Measurements from ENCODE around the gene NECAP2.
"Not testable (repeated sequence)": the region's sequence is repeated elsewhere in the genome, so short reads cannot be mapped to it uniquely, and the experiment has no call there.

Gene NECAP2

DNA sequence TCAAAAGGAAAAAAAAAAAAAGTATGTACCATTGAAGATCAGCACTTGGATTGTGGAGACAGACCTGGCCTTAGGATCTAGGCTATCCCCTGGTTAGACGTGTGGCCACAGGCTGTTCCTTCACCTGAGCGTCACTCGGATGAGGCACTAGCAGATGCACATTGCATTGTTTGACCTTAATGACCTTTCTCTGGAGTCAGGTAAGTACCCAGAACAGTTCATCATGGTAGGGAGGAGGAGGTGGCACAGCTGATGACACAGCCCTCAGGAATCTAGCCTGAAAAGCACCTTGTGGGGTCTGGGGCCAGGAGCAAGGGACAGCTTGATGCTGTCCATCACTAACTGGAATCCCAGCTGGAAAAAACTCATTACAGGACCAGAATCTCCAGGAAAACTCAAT, 21.2 kb downstream of the NECAP2 start:
- no peak for DNase-seq (ENCODE audit: low read depth)

DNA sequence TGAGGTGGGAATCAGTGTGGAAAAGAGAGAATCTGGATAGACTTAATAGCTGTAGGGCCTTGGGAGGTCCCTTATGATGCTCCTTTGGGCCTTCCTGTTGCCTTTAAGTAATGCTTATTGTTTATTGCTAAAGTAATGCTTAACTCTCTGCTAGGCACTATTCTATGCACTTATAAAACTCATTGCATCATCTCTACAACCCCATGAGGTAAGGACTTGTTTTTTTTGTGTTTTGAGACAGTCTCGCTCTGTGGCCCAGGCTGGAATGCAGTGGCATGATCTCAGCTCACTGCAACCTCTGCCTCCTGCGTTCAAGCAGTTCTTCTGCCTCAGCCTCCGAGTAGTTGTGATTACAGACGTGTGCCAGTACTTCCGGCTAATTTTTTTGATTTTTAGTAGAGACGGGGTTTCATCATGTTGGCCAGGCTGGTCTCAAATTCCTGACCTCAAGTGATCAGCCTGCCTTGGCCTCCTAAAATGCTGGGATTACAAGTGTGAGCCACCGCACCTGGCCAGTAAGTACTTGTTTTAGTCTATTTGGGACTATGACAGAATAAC, 22.3 kb downstream of the NECAP2 start:
- DNase-seq (ENCODE audit: low read depth) = no peak

DNA sequence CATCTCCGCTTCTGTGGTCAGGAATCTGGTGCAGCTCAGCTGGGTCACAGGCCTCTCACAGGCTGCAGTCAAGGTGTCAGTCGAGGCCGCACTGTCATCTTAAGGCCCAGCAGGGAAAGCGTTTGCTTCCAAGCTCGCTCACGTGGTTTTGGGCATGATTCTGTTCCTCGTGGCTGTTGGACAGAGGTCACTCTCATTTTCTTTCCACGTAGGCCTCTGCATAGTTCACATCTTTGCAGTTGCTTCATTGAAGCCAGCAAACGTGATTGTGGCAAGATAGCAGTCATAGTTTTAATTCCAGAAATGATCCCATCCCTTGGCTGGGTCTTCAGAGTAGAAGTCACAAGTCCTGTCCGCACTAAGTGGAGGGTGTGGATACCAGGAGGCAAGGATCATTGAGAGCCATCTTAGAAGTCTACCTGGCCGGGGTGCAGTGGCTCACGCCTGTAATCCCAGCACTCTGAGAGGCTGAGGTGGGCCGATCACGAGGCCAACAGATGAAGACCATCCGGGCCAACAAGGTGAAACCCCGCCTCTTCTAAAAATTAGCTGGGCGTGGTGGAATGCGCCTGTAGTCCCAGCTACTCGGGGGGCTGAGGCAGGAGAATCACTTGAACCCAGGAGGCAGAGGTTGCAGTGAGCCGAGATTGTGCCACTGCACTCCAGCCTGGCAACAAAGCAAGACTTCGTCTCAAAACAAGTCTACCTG, 24.5 kb downstream of the NECAP2 start:
- DNase-seq (ENCODE audit: low read depth) = no peak

DNA sequence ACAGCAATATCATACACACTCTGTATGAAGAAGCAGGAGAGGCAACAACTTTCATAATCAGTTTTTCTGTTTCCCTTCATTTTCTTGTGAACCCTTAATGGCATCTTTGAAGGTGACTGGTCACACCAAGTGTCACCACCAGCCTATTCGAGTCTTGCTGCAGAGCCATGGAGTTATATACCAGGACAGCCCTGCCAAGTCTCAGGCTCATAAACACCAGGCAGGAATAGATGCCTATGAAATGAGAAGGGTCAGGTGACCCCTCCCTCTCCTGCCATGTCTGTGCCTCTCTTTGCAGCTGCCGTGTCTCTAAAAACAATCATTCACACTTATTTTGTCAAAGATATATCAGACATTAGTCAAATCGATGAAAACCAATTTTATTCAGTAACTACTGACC, 28.0 kb downstream of the NECAP2 start:
- DNase-seq (ENCODE audit: low read depth) = no peak

DNA sequence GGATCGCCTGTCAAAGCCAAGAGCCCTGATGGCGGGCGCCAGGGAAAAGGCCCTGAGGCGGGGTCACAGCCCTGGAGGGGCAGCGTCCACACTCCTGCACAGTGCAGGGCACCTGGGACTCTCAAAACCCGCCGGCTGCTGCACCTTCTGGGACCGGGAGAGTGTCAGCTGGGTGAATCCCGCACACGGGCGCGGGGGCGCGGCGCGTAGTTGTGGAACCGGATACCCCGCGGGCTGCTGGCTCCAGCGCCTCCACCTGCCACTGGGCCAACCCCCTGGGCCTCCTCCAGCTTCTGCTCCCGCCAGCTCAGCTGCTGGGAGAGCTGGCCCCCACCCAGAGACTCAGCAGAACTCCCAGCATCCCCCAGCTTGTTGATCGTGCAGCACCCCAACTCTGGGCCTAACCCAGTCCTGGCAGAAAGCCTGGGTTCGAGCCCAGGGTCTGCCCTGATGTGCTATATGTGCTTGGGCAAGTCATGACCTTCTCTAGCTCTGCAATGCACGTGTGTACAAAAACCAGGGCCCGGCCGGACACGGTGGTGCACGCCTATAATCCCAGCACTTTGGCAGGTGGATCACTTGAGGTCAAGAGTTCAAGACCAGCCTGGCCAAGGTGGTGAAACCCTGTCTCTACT, 33.8 kb downstream of the NECAP2 start:
- no peak for DNase-seq (ENCODE audit: low read depth)

DNA sequence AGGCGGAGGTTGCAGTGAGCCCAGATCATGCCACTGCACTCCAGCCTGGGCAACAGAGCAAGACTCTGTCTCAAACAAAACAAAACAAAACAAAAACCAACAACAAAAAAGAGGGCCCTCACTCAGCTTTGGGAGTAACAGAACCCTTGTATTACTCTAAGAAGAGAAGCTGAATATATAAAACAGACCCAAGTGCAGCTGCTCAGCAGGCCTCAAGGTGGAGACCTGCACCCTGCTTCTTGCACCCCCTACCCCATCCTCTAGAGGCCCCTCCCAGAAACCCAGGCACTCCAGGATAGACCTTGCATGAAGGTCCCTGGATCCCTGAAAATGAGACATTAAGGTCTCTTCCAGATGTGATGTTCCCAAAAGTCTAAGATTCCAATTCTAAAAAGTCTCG, 34.4 kb downstream of the NECAP2 start:
- DNase-seq (ENCODE audit: low read depth) = not testable (repeated sequence)

DNA sequence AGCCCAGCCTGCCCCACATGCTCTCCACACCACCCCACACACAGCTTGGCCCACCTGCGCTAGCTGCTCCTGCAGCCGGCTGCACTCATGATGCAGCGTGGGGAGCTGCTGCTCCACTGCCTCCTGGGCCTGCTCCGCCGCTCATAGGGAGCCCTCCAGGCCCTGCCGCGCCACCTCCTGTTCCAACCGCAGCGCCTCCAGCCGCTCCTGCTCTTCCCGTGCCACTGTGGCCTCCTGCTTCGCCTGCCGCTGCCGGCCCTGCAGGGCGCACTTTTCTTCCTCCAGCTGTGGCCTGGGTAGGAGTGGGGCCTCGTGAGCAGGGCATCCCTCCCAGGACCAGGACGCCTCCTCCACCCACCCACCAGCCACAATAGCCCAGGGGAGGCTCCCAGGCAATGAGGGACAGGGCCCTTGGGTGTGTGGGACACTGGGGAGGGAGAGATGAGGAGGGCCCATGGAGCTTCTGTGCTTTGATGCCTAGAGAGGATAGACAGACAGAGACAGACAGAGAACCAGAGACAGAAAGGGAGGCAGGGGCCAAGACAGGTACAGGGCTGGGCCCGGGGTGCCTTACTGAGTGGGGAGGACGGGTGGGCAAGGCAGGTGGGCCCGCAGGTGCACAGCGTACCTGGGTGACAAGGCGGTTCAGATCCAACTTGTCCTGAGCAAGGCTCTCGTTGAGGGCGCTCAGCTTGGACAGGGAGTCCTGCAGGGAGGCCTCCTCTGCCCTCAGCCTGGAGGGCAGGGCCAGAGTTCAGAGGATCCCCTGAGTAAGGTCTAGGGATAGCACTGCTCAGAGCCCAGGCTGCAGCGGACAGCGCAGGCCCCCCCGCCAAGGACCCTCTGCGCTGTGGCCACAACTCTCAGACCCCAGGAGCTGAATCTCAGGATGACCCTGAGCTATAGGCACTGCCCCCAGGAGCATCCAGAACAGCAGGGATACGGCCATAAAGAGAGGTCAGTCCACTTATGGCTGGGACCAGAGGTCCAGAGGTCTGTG, 35.5 kb downstream of the NECAP2 start:
- not testable (repeated sequence) for DNase-seq (ENCODE audit: low read depth)

DNA sequence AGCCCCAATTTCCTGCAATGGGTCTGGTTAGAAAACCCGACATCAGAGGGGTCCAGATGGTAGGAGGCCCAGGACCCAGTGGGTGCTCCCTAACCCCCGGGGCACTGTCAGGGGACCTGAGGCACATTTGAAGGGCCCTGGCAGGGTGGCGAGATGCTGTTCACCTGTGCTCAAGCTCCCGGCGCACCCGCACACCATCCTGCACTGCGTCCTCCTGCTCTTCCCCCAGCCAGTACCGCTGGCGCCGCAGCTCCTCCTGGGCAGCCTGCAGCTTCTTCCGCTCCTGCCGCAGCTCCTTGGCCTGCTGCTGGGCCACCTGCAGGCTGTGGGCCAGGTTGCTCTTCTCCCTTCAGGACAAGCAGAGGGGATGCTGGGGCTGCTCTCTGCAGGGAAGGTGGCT, 37.6 kb downstream of the NECAP2 start:
- DNase-seq (ENCODE audit: low read depth) = no peak

DNA sequence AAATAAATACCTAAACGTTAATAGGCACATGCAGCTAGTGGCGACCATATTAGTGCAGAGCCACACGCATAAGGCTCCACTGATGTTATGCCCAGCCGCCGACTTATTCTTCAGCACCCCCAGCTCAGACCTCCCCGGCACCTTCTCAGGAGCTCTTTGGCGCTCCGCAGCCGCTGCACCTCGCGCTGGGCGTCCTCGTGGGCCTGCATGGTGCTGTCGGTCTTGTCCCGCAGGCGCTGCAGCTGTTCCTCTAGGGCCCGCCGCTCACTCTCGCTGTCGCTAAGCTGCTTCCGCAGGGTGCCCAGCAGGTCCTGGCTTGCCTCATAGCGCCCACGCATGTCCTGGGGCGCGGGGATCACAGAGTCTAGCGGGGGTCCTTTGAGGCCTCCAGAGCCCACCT, 42.6 kb downstream of the NECAP2 start:
- not testable (repeated sequence) for DNase-seq (ENCODE audit: low read depth)

DNA sequence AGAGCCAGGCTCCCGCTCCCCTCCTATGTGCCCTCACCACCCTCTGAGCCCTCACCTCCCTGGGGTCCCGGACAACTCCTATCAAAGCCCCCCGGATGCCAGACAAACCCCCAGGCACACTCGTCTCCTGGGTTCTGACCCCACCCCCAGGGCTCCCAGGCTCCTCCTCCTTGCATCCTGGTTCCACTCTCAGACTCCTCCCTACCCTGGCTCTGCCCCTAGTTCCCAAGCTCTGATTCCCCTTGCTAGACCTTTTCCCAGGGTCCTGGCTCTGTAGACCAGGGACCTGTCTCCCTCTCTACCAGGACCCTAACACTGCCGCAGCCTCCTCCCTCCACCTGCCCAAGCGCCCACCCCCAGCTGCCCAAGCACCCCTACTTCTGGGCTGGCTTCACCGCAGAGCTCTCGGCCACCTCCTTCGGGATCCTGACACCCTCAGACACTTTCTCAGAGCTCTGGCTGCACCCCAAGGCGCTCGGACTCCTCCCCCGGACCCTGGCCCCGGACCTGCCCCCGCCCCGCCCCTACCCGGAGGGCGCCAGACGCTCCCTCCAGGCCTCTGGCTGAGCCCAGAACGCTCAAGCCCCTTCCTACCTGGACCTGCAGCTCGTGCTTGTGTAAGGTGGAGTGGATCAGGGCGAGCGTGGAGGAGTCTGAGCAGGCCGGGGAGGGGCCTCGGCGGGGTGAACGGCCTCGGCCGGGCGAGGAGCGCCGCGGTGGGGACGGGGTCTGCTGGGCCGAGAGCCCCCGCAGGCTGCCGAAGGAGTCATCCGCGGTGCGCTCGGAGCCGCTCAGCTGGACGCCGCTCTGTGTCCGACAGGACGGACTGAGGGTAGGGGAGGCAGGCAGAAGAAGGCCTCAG, 43.3 kb downstream of the NECAP2 start:
- DNase-seq (ENCODE audit: low read depth) = not testable (repeated sequence)

DNA sequence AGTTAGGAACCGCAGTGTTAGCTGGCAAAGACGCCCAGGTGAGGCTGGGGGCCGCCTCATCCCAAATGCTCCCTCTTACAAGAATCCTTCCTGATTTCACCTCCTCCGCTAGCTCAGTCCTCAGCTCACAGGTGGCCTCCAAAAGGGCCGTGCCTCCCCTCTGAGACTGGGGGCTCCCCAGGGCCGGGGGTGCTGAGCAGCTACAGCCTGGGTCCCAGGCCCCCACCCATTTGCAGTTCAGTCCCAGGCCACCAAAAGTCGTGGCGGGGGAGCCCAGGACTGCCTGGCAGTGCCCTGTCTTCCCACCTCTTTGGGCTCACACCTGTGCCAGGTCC, 43.9 kb downstream of the NECAP2 start:
- no peak for DNase-seq (ENCODE audit: low read depth)

DNA sequence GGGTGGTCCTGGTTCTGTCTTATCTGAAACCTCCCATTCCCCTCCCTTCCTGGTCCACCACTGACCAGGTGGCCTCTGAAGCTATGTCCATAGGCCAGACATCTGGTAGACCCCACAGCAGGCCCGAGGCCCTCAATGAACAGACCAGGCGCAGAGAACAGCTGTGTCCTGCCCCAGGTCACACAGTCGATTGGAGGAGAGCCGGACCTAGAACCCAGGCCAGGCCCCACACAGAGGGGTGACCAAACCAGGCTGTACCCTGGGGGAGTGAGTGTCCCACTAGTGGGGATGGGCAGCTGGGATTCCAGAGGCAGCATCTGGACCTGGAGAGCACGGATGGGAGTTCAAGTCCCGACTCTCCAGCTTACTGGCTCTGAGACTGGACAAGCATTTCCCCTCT, 44.4 kb downstream of the NECAP2 start:
- DNase-seq (ENCODE audit: low read depth) = no peak

DNA sequence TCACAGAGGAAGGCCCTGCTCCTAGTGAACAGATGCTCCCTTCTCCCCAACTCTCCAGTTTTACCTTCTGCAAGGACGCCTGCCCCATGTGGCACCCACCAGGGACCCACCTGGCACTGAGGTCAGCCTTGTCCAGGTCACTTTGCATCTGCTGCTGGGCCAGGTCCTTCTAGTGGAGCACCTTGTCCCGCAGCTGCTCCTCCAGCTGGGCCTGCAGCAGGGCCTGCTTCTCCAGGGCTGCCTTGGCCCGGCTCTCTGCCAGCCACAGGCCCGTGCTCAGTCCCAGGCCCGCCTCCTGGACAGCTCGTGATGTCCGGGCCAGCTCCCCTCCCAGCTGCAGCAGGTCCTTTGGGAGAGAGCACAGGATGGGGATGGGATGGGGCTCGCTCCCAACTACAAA, 45.8 kb downstream of the NECAP2 start:
- DNase-seq (ENCODE audit: low read depth) = not testable (repeated sequence)

DNA sequence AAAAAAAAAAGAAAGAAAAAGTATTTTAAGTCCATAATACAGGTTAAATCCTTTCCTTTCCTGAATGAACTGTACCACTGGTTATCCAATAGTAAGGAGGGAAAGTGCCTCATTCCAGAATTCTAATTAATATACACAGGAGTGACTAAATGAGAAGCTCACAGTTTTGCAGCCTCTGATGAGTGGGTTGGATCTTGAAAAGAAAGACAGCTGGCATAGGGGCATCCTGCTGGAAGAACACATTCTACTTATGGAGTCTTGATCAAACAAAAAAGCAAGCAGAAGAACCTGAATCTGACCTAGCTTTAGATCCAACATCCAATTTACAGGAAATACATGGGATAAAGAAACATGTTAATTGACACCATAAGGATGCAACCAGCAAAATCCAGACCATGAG, 46.5 kb downstream of the NECAP2 start:
- not testable (repeated sequence) for DNase-seq (ENCODE audit: low read depth)

DNA sequence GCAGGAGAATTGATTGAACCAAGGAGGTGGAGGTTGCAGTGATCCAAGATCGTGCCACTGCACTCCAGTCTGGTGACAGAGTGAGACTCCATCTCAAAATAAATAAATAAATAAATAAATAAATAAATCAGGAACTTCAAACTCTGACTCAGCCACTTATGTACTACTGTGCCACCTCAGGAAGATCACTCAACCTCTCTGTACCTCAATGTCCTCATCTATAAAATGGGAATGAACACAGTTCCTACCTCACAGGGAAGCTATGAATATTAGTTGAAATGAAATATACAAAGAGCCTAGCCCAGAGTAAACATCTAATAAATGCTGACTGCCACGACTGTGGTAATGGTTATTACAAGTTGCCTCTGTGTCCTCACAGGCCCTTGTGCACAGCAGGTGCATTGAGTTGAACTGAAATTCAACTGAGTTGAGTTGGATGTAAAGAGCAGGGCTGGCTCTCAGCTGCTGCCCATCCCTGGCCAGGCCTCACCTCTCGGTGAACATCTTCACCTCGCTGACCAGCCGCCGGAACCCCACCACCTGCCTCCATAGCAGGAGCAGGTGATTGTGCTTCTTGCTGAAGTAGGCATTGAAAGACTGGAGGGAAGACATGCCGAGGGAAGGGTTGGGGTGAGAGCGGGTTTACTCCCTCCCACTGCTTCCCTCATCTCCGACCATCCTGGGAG, 48.8 kb downstream of the NECAP2 start:
- DNase-seq (ENCODE audit: low read depth) = not testable (repeated sequence)

DNA sequence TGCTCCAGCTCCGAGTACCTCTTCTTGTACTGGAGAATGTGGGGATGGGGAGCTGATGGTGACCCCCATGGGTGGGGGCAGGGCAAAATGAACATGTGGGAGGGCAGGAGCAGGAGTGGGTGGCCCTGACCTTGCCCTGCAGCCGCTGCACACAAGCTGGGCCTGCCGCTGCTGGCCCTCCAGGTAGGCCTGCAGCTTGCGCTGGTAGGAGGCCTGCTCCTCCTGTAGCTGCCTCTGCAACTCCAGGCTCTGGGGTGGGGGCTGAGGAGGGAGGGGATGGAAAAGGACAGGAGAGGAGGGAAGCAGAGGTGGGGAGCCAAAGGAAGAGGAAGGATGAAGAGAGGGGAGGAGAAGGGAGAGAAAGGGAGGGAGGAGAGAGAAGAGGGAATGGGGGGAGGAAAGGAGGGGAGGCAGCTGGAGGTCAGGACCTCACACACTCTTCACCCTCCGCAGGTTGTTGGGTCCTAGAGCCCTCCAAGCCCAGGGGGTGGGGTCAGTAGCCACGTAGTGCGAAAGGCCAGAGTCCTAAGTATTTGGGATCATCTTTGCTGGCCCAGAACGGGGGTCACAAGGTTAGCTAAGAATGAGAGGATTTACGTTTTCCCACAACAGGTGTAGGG, 50.6 kb downstream of the NECAP2 start:
- no peak for DNase-seq (ENCODE audit: low read depth)

DNA sequence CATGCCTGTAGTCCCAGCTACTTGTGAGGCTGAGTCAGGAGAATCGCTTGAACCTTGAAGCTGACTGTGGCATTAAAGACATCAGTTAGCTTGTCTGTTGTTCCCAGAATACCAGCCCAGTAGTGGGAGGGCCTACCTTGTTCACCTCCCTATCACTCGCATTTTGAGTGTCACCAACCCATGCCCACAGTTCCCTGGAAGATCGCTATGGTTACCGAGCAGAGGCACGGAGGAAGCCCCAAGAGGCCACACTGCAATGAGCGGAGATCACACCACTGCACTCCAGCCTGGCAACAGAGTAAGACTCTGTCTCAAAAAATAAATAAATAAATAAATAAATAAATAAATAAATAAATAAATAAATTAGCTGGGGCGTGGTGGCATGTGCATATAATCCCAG, 52.4 kb downstream of the NECAP2 start:
- not testable (repeated sequence) for DNase-seq (ENCODE audit: low read depth)

DNA sequence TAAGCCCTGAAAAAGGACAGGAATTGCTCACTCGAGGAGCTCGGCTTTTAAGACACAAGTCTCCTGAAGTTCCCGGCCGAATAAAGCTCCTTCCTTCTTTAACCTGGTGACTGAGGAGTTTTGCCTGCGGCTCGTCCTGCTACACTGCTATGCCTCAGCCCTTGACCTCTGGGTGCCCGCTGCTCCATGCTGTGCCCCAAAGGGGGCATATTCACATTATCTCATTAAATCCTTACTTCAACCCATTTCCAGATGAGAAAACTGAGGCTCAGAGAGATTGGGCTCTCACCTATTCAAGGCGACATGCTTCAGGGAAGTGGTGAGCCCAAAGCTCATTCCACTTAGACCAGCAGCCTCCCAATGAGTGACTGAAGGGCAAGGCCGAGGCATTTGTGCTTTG, 53.2 kb downstream of the NECAP2 start:
- not testable (repeated sequence) for DNase-seq (ENCODE audit: low read depth)

DNA sequence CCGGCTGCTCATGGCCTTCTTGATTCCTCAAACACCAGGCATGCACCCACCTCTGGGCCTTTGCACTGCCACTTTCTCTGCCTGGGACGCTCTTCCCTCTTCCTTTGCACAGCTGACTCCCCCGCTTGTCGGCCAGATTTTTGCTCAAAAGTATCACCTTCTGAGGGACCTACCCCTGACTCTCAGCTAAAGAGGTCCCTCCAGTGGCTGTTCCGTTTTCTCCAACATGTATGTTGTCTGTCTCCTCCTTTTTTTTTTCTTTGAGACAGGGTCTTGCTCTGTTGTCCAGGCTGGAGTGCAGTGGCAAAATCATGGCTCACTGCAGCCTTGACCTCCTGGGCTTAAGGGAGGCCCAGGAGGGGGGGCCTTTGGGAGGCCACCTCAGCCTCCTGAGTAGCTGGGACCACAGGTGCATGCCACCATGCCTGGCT, 57.0 kb downstream of the NECAP2 start:
- not testable (repeated sequence) for DNase-seq (ENCODE audit: low read depth)

DNA sequence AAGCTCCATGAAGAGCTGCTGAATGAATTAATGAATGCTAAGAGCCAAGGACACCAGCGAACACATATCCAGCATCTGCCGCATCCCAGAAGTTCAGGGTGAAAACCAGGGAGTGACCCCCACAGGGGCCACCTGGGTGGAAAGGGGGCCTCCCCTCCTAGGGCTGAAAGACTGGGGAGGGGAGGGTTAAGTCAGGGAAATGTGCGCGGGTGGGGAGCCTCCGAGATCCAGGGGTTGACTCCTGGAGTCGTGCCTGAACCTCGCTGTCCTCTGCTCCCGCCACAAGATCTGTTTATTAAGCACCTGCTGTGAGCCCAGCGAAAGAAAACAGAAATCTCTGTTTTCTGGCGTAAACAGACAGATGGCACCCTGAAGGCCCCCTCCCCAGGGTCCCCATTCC, 57.5 kb downstream of the NECAP2 start:
- not testable (repeated sequence) for DNase-seq (ENCODE audit: low read depth)
